Adrenal gland (tissue), 5 donors: Measurements from ENCODE around the gene INSRR.

Experiments
- CTCF ChIP-seq, 6 experiments: fragments of 450-650 bp in 4 of 6; fragments of 200-600 bp in 2 of 6; sonication (generic) in 1 of 6; IDR thresholded peaks; 1 replicate in 5 of 6; 2 replicates in 1 of 6; pipeline versions ENCODE4 v1.5.1 to v1.8.0; 2016 to 2021; ENCODE audit warnings: antibody characterized with exemption in 6 of 6, mild to moderate bottlenecking in 2 of 6, moderate library complexity in 1 of 6
- POLR2A ChIP-seq, 2 donors: fragments of 450-650 bp; IDR thresholded peaks; one replicate each; pipeline ENCODE4 v1.6.1; 2017; ENCODE audit warnings: antibody characterized with exemption in 2 of 2, mild to moderate bottlenecking in 2 of 2, moderate library complexity in 1 of 2
- donor health status: DM: no; HTN: no; CAD: no.

GRCh38 chr1:156840186-156840897 is 18.6 kb downstream of the INSRR start:
- TF ChIP-seq CTCF (IDR thresholded peaks at IDR 0.05) (no peak), POLR2A (IDR thresholded peaks at IDR 0.05) (no peak)
